ENCODE measurements around the gene MAP2K2.

GRCh38 chr19:4042731-4043082, 81.2 kb downstream of the MAP2K2 start:
- TF ChIP-seq PATZ1 (CRISPR knock-in tag; IDR thresholded peaks at IDR 0.05; ENCODE audit: borderline replicate concordance) (no peak), ZFP30 (CRISPR knock-in tag; IDR thresholded peaks at IDR 0.05) (no peak), ZNF565 (CRISPR knock-in tag; conservative IDR thresholded peaks at IDR 0.05; ENCODE audit: low read depth) (no peak), CREB5 (CRISPR knock-in tag; IDR thresholded peaks at IDR 0.05; ENCODE audit: low read depth) (no peak), TOX (CRISPR knock-in tag; IDR thresholded peaks at IDR 0.05; ENCODE audit: borderline replicate concordance) (no peak), ARNTL (CRISPR knock-in tag; IDR thresholded peaks at IDR 0.05; ENCODE audit: borderline replicate concordance, low read depth) (no peak), PPARA (CRISPR knock-in tag; IDR thresholded peaks at IDR 0.05; ENCODE audit: borderline replicate concordance) (no peak), GLIS3 (CRISPR knock-in tag; IDR thresholded peaks at IDR 0.05) (no peak), SNAI2 (CRISPR knock-in tag; IDR thresholded peaks at IDR 0.05) (no peak), ESRRG (CRISPR knock-in tag; IDR thresholded peaks at IDR 0.05) (no peak), POU6F1 (CRISPR knock-in tag; IDR thresholded peaks at IDR 0.05; ENCODE audit: borderline replicate concordance, low read depth) (no peak)
